DMS153 treated with DMSO at 0.1 percent for 48 hours (cell line): ENCODE results near the gene SPAG9.
"Not testable (repeated sequence)": the region's sequence is repeated elsewhere in the genome, so short reads cannot be mapped to it uniquely, and the experiment has no call there.

Source experiments
- DNase-seq: peaks from one replicate; lab custom pipeline; 2025; ENCODE audit not compliant: unreplicated experiment; lab: John Stamatoyannopoulos, UW

The SPAG9 gene

DNA sequence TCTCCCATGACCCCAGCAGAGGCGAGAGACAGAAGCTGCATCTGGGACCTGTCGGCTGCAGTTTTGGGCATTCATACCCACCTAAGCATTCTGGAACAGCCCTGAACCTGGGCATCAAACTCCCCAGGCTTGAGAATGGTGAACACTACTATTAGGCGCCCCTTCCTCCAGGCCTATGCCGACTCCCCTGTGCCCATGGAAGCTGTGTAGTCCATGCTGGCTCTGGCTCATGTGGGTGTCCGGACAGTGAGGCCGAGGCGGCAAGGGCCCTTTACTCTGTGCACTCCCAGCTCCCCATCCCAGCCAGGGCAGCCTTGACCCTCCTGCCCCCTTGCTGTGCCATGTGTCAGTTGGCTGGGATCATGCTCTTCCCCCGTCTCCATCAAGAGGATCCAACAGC, 165.5 kb downstream of the SPAG9 start:
- no peak for DNase-seq

- no peak for DNase-seq
Observed at GRCh38 chr17:50954641-50955121, 166.0 kb downstream of the SPAG9 start.

DNA sequence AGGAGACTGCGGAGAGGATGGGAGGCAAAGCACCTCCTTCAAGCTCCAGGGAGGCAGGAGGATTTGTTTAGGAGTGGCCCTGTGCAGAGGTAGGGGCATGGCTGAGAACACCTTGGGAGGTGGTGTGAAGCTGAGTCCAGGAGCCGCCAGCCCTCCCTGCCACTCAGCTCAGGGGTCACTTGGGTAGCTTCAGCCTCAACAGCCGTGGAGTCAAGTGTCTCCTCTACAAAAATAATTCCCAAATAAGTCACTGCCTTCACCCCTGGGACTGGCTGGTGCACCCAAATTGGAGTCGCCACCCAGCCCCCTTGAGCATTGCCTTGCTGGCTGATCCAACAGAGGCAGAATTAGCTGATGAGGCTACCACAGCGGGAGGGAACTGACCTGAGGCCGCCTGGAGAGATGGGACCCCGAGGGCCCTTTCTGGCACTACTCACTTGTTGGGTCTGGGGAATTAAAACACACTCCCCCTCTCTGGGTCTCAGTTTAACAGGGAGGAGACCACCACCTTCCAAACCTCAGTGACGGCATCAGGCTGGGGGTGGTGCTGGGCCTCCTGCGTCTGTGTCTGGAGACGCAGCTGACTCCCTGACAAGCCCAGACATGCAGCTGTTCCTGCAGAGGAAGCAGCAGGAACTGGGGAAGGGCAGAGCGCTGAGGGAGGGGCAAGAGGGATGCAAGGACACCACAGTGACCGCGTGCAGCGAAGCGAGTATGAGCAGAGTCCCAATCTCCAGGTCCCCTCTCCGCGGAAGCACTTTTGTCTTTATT, 166.7 kb downstream of the SPAG9 start:
- DNase-seq = peak; percentile 39

- DNase-seq = no peak
Observed at GRCh38 chr17:50953518-50953830, 167.2 kb downstream of the SPAG9 start.

DNA sequence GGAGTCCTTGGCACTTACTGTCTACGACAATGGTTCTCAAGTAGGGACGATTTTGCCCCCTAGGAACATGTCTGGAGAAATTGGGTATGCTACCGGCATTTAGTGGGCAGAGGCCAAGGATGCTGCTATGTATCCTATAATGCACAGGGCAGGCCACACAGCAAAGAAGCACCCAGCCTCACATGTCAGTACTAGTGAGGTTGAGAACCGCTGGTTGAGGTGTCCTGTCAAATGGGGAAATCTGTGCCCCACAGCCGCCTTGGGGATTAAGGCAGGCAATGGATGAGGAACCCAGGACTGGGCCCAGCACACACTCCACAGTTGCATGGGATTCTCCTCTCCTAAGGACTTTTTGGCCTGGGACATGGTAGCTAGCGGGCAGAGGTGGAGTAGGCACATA, 167.8 kb downstream of the SPAG9 start:
- no peak for DNase-seq

- DNase-seq = no peak
Observed at GRCh38 chr17:50952013-50952412, 168.7 kb downstream of the SPAG9 start.

GRCh38 chr17:50949989-50950877, 170.4 kb downstream of the SPAG9 start:
- peak; percentile 56 for DNase-seq

- no peak for DNase-seq
Observed at GRCh38 chr17:50949128-50949988, 171.3 kb downstream of the SPAG9 start.

DNA sequence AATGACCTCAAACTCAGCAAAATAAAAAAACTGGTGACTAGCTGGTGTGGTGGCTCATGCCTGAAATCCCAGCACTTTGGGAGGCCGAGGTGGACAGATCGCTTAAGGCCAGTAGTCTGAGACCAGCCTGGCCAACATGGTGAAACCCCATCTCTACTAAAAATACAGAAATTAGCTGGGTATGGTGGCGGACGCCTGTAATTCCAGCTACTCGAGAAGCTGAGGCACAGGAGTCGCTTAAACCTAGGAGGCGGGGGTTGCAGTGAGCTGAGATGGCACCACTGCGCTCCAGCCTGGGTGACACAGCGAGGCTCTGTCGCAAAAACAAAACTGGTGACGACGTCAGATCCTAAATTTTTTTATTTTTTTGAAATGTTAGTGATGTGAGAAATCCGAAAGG, 172.0 kb downstream of the SPAG9 start:
- no peak for DNase-seq

- DNase-seq = peak; percentile 89
Observed at GRCh38 chr17:50947782-50948543, 172.7 kb downstream of the SPAG9 start.

GRCh38 chr17:50946891-50947781, 173.5 kb downstream of the SPAG9 start:
- no peak for DNase-seq

DNA sequence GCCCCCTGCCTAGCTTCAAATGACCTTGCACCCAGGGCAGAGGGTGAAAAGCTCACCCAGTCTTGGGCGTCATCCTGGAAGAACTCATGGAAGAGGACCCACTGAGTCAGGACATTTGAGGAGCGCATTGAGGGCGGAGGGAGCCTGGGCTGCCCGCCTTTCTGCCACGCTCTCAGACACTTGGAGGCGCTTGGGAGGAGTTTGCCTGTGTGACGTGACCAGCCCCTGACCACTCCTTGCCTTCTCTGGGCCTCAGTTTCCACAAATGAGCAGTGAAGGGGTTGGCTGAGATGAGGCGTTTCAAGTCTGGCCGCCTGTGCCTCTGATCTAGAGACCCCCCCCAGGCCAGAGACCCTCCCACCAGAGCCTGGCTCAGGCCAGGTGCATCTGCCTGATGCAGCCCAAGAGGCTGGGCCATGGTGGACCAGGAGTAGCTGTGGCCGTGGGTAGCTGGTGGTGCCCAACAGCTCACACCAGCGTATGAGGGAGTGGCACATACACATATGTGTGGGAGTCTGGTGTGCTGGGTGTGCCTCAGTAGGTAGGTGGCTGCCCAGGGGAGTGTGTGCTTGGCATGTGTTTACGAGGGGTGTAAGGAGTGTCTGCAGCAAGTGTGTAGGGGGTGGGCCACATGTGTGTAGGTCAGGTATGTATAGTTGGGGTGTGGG, 174.3 kb downstream of the SPAG9 start:
- no peak for DNase-seq

DNA sequence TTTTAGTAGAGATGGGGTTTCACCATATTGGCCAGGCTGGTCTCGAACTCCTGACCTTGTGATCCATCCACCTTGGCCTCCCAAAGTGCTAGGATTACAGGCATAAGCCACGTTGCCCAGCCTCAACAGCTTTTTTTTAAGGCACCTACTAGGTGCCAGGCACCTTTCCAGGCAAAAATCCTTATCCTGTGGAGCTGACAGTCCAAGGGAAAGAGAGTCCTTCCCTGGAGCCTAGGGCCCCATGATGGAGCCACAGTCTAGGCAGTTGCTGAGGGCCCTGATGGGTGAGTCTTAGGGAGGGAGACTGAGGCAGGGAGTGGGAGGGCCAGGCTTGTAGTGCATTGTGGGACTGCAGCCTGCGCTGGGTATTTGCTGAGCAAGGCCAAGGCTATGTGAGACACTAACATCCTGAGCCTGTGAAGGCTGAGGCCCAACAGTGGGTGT, 174.9 kb downstream of the SPAG9 start:
- DNase-seq = no peak

GRCh38 chr17:50944902-50945720, 175.6 kb downstream of the SPAG9 start:
- DNase-seq = no peak

DNA sequence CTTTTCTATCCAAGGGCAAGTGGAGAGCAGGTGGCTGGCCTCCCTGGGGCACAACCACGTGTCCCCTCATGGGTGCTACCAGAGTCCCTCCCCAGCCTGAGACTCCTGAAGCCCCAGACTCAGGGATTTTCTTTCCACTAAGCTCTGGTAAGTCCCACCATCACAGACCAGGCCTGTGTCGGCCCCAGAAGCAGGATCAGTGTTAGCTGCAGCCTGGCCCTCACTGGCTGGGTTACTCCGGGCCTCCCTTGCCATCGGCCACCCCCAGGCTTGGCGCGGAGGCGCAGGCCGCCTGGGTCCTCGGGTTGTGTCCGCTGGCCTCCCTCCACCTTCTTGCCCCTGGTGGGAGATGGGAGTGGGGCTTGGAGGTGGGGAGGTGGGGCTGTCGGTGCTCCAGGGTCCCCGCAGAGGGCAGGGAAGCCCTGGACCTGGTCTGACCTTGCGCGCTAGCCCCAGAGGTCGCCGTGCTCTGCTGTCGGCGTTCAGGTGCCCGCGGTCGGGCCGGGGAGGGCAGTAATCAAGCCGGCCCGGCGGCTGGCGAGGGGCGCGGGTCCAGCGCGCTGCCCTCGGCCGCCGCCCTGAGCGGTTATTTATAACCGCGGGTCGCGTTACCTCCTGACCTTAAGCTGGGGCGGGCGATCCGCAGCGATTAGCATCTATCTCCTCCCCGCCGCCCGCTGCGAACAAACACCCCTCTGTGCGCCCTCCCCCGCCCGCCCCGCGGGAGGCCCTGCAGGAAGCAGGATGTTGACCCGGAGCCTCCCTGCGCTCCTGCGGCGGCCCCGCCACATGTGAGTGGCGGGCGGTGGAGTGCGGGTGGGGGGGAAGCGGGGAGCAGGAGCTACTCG, 176.4 kb downstream of the SPAG9 start:
- peak; percentile 79 for DNase-seq

GRCh38 chr17:50943575-50943933, 177.1 kb downstream of the SPAG9 start:
- no peak for DNase-seq

DNA sequence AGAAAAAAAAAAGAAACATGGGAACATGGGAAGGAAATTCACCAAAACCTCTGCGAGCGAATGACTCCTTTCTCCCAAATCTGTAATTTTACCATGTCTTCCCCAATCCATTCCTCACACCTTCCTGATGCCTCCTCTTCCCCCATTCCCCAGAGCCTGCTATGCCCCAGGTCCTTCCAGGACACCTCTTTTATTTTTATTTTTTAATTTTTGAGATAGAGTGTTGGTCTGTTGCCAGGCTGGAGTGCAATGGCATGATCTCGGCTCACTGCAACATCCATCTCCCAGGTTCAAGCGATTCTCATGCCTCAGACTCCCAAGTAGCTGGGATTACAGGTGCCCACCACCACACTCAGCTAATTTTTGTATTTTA, 179.0 kb downstream of the SPAG9 start:
- DNase-seq = not testable (repeated sequence)
